CD4-positive, alpha-beta T cell treated with Interleukin-6 for 4 hours (primary cell): Measurements from ENCODE around the gene SETD3.

Source experiments
- DNase-seq: peaks from one replicate; pipeline ENCODE4 v3.0.0-alpha.2; 2020; ENCODE audit warnings: mixed read lengths

Gene SETD3

GRCh38 chr14:99451234-99451633 lies 29.4 kb downstream of the SETD3 start:
- DNase-seq, result no peak

- DNase-seq, result no peak
These were observed 30.4 kb downstream of the SETD3 start for GRCh38 chr14:99450266-99450665.

- no peak for DNase-seq
These were observed 32.9 kb downstream of the SETD3 start for GRCh38 chr14:99447739-99448138.

GRCh38 chr14:99445931-99446330 lies 34.7 kb downstream of the SETD3 start:
- DNase-seq, result no peak

GRCh38 chr14:99441918-99442317 lies 38.7 kb downstream of the SETD3 start:
- DNase-seq, result no peak

- no peak for DNase-seq
These were observed 39.3 kb downstream of the SETD3 start for GRCh38 chr14:99441157-99441870.

GRCh38 chr14:99440278-99440677 lies 40.4 kb downstream of the SETD3 start:
- DNase-seq, result no peak

- no peak for DNase-seq
These were observed 43.0 kb downstream of the SETD3 start for GRCh38 chr14:99437706-99438105.

- DNase-seq, result no peak
These were observed 44.1 kb downstream of the SETD3 start for GRCh38 chr14:99436247-99437180.

GRCh38 chr14:99435327-99435726 lies 45.3 kb downstream of the SETD3 start:
- DNase-seq, result no peak

GRCh38 chr14:99432485-99432884 lies 48.2 kb downstream of the SETD3 start:
- DNase-seq, result no peak

GRCh38 chr14:99431986-99432385 lies 48.7 kb downstream of the SETD3 start:
- no peak for DNase-seq

GRCh38 chr14:99430491-99430890 lies 50.2 kb downstream of the SETD3 start:
- peak; percentile 26 for DNase-seq

GRCh38 chr14:99427632-99428300 lies 52.9 kb downstream of the SETD3 start:
- no peak for DNase-seq

- no peak for DNase-seq
These were observed 53.8 kb downstream of the SETD3 start for GRCh38 chr14:99426813-99427346.

- no peak for DNase-seq
These were observed 54.4 kb downstream of the SETD3 start for GRCh38 chr14:99426265-99426664.

- no peak for DNase-seq
These were observed 55.4 kb downstream of the SETD3 start for GRCh38 chr14:99425272-99425681.

- no peak for DNase-seq
These were observed 56.3 kb downstream of the SETD3 start for GRCh38 chr14:99424306-99424877.

- no peak for DNase-seq
These were observed 57.2 kb downstream of the SETD3 start for GRCh38 chr14:99423434-99423833.

GRCh38 chr14:99422228-99423010 lies 58.2 kb downstream of the SETD3 start:
- no peak for DNase-seq

GRCh38 chr14:99420711-99421110 lies 59.9 kb downstream of the SETD3 start:
- no peak for DNase-seq

- no peak for DNase-seq
These were observed 60.8 kb downstream of the SETD3 start for GRCh38 chr14:99419905-99420304.
